ENCODE measurements around the gene PEAK1.
"Not testable (repeated sequence)": the region's sequence is repeated elsewhere in the genome, so short reads cannot be mapped to it uniquely, and the experiment has no call there.

PEAK1 gene

DNA sequence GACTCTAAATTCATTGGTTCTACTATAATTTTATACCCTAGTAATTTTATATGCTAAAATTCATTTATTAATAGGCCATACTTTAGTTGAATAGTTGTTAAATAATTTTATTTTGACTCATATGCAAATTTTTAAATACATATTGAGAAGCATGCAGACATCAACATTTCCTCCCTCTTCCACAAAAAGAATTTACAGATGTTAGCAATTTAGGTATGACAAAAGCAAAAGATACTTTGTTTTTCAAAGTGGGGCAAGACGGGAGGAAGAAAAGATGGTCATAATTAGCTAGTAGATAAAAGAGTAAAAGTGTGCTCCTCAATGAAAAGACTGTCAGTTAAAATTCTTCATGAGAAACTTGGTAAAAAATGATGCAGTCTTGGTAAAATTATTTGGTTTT lies 200.1 kb downstream of the PEAK1 start:
- no peak for DNase-seq

DNA sequence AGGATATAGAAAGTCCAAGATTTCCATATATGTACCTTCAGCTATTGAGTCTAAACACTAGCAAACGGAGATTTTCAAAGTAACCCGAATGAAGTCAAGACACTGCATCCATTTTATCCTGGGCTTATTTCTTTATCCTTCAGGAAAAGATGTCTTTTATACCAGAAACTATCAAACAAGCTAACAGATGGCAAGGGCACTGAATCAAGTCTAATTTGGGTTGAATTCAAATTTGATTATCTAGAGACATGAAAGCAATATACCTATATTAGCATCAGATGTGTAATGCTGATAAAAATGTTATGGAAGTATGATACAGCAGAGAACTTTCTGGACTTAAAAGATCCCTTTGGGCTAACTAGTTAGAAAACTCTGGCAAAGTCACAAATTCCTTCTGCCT lies 210.7 kb downstream of the PEAK1 start:
- no peak for DNase-seq

DNA sequence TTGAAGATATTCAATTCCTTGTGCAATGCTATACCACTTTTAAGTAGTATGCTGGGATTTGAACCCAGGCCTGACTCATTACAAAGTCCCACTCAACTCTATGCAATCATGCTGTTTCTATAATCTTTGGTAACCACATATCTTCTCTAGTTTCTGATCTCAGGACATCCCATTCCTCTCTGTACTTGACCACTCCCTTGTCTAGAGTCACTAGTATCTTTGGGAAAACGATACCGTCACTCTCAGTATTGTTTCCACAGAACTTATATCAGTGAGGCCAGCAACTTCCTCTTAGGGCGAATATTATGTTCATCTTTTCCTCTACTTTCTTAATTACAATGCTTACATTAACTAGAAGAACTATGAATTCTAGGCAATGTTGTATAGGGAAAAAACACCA lies 211.7 kb downstream of the PEAK1 start:
- DNase-seq: no peak

DNA sequence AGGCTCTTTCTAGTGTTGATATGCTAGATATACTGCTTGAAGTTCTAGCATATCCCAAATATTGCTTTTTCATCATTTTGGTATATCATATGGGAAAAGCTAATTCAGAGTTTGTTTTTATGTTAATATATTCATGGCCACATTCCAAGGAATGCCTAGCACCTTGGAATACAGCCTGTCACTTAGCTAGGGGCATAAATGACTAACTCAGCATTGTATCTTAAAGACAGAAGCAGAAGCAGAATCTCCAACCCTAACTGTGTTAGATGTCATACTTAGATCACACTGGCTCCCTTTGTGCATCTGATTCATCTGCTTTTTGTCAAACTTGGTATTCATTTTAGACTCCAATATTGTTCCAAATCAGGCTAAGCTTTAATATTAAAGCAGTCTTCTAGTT lies 218.2 kb downstream of the PEAK1 start:
- DNase-seq: no peak

DNA sequence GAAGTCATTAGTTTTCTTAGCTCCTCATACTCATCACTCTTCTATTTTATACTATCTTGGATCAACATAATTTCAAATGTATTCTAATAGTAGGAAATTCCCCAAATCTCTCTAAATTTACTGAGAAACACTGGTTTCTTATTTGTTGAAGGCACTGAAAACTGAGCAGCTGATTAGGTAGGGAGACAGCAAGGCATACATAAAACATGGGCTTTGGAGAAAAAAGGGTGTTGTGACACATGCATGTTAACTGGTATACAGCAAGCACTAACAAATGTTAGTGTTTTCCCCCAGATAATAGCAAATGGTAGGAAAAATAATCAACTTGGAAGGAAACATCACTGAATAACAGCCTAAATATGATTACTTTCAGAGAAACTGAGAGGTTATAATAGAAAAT lies 223.5 kb downstream of the PEAK1 start:
- DNase-seq: no peak

DNA sequence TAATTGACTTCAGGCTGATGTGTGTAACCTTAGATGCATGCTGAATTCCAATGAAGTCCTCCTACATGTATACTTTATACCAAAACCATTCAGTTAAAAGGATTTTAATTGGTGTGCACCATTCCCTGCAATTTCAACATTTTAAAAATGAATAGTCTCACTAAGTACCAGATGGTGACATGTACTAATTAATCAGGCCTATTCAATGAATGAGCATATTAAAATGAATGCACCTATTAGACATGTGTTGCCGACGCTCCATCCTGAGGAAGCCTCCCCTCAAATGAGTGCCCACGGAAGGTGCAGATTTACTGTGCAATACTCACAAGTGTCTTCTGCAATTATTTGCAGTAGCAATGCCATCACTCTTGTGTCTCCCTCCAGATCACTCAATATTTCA lies 224.3 kb downstream of the PEAK1 start:
- no peak for DNase-seq

DNA sequence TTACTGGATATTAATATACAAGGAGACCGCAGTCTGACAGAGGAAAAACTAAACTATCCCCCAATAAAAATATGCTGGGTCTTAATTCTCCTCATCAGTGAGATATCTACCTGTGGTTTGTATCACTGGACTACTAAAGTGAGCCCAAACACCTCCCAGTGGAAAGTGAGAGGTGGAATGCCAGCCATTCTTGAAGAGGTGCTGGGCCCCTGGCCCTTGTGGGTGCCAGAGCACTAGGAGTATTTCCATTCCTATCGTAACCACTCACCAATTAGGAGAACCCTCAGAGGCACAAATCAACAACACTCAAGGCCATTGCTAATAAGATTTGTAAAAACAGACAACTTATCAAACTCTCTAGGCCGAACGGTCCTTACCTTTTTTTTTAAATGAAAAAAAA lies 227.5 kb downstream of the PEAK1 start:
- DNase-seq: no peak

DNA sequence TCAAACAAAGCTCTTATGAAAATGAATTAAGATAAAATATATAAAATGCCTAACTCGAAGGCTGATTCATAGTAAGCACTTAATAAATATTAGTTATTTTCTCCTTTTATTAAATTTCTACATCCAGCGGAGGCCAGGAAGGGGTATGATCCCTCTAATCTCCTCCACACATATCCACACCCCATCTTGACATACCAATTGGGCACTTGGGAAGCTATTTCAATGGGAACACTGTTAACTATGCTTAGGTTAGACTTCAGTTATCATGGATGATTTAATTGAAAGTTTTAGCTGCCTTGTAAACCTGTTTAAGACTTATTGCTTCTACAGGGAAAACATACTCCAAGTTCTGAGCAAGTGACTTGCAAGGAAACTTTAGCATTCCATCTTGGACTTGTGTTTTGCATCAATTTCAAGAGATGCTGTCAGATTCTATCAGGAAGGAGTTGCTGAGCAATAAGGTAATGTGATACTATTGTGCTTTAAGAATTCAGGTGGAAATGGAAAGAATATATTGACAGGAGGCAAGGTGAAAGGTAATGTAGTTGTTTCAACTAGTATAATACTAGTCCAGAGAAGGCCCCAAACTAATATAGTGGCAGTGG lies 228.6 kb downstream of the PEAK1 start:
- no peak for DNase-seq

DNA sequence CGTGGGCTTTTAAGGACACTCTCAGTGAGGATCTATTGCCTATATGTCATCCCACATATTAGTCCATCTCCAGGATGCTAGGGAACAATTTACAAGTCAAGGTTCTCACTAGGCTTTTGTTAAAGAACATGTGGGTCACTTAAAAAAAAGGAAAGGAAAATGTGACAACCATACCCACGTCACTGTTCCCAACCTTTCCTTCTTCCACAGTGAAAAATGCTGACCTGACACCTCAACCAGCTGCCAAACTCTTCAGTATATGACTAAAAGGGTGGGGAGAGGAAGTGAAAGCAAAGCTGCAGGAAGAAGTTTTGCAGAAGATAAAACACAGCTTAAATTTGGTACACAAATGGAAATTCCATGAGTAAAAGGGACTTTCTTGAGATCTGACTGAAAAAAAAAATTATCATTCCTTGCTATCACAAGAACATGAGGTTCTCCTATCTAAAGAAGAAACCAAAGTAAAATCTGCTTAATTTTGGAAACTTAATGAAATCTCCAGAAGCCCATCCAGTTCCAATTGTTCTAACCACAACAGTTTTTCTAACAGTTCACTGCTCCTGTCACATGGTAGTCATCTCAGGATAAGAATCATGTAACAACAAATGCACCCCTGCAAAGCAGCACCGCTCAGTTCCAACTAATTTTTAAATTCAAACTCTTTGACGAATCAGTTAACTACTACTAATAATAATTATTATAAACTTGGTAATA lies 232.0 kb downstream of the PEAK1 start:
- DNase-seq: peak in 1 of 2 donors; percentile 23

DNA sequence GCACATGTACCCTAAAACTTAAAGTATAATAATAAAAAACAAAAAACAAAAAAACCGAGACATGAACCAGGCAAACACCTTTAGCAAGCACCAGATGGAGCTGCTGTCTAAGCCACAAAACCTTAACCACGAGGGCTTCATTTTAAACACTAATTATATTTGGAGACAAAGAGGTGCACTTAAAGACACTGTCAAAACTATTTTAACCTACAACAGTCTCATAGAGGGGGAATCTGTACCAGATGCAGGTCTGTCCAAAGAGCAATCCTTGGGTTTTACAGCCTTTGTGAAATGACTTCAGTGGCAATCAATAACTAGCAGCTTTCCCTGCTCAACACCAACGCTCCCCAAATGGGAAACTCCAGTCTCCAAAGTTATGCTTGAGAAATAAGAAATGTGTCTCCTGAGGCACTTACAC lies 233.3 kb downstream of the PEAK1 start:
- DNase-seq: no peak

DNA sequence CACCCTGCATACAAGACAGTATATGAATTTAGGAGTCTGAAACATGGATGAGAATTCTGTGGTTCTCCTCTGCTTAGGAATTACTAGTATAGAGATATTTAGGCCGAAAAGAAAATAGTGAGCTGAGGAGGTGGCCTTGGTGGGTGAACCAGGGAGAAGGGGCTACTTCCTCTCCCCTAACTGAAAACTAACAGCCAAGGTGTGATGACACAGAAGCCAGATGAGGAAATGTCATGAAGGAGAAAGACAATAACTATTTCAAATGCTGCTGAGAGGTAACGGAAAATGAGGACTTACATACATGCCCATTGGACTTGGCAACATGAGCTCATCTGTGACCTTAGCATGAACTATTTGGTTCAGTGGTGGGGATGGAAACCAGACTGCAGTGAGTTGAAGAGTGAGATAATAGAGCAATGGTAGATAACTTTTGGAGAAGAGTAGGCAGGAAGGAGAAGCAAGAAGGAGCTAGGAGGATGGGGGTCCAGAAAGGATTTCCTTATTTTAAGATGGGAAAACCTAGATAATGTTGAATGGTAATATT lies 234.6 kb downstream of the PEAK1 start:
- no peak for DNase-seq

DNA sequence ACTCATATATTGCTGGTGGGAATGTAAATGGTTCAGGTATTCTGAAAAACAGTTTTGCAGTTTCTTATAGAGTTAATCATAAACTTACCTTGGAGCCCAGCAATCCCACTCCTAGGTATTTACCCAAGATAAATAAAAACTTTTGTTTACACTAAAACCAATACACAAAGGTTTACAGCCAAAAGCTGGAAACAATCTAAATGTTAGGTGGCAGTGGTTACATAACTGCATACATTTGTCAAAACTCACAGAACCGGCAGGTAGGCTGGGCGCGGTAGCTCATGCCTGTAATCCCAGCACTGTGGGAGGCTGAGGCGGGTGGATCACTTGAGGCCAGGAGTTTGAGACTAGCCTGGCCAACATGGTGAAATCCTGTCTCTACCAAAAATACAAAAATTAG lies 235.6 kb downstream of the PEAK1 start:
- not testable (repeated sequence) for DNase-seq

DNA sequence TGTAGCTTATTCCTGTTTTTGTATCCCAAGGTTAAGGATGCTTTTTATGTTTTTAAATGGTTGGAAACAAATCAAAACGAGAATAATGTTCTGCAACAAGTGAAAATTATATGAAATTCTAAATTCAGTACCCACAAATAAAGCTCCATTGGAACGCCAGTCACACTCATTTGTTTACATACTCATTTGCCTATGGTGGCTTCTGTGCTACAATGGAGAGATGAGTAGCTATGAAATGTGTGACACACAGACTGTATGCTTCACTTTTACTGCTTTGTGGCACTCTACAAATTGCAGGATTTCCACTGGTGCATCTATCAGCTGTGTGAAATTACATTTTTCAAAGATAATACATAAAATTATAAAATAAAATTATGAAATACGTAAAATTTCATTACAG lies 236.8 kb downstream of the PEAK1 start:
- no peak for DNase-seq

DNA sequence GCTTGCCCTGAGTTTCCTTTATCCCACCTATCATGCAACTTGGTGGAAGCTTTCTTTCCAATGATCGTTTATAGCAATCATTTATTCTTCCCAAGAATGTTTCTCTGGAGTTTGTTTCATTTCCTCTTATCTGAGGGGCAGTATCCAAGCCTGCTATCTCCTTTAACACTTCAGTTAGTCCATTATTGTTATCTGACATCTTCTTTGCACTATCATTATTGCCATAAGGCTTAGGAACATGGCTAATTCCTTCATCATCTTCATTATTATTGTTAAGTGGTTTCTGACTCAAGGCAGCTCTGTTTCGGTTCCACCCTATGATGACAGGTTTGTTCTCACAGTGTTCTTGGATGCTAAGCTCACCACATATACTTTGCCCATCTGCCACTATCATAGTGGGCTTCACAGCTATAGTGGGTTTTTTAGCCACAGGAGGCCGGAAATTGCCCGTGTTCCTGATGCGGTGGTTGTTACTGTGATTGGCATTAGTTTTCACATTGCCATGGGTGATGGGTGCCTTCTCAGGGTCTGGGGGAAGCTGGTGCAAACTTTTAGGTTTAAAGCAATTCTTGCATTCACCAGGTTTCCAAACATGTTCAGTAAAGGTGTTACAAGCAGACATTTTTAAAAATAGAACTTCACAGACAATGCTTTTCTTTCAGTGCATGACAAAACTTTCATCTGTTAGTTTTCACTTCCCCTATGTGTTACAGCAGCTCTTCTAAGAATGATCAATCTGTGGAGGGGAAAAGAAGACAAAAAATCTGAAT lies 238.4 kb downstream of the PEAK1 start:
- DNase-seq: no peak

DNA sequence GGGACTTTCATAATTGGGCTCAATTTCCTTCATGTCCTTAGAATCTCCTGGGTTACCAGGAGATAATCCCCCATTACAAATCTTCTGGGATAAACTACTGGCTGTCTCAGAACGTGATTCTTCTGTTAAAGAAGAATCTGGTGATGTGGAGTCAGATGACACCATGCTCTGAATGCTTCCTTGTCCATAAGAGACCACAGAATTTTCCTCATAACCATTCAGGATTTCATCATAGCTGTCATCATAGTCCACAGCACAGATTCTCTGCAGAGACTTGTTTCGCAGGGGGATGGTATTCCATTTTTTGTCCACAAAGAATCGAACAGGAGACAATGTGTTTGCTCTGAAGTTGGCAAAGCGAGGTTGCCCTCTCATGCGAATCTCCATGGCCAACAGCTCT lies 239.1 kb downstream of the PEAK1 start:
- DNase-seq: no peak

DNA sequence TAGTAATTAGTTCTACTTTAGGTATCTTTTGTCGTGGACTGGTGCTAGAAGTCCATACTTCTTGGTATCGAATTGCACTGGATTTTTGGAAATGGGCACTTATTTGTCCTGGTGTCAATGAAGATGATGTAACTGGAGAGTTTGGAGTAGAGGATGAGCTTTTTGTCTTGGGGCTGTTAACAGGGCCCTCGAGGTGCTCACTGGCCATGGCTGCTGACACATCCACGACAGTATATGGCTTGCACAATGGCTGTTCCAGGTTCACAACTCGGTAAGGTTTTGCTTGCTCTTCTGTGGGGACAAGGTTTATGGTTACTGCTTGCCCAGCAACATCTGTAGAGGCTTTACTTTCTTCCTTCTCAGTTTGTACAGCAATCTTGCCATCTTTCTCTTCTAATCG lies 239.6 kb downstream of the PEAK1 start:
- no peak for DNase-seq

DNA sequence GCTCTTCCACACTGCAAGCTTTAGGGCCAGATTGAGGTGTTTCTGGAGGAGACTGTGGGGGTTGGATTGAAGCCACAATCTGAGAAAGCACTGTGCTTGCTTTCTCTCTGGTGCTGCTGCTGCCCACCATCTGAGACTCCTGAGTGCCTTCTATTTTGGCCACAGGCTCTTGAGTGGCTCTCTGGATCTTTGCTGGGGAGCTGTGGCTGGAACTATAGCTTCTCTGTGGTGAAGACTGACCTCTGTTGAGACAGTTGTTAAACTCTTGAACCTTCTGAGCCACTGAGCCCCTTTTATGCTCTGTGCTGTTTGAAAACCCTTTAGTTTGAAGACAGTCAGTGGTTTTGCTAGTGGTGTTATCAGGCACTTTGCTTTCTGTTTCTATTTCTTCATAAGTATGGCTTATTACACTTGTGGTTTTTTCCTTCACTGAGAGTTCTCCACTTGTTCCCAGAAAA lies 240.3 kb downstream of the PEAK1 start:
- no peak for DNase-seq

DNA sequence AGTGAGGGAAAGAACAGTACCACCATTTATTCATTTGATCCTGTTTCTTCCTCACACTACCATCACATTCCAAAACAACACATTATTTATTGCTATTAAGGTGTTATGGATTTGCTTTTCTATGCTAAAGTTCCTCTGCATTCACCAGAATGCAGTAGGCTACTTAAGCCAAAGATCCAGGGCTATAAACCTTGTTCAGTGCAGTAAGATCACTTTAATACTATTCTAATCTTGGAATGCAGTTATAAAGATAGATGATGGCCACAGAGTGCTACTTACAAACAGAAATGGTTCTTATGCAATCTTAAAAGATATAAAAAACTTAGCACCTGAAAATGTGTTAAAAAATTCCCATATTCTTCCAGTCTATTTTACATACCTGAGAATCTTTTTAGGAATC lies 241.5 kb downstream of the PEAK1 start:
- DNase-seq: no peak

DNA sequence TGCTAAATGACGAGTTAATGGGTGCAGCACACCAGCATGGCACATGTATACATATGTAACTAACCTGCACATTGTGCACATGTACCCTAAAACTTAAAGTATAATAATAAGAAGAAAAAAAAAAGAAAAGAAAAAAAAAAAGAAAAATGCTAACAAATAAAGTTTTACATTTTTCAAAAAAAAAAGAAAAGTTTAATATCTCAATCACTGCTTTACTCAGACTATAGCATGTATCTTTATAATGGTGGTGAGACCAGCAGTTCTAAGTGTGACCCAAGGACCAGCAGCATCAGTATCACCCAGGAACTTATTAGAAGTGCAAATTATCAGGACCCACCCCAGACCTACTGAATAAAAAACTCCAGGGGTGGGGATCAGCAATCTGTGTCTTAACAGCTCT lies 243.8 kb downstream of the PEAK1 start:
- not testable (repeated sequence) for DNase-seq

DNA sequence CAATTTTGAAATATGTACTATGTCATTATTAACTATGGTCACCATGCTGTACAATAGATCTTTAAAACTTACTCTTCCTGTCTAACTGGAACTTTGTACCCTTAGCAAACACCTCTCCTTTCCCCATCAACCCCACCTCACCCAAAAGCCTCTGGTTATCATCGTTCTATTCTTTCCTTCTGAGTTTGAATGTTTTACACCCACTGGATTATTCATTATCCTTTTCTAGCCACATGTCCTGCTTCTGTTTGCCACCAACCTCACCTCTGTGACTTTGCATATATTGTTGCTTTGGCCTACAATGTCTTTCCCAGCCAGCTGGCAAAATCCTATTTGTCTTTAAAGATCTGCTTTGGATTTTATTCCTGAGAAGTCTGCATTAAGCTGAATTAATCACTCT lies 246.4 kb downstream of the PEAK1 start:
- DNase-seq: no peak

DNA sequence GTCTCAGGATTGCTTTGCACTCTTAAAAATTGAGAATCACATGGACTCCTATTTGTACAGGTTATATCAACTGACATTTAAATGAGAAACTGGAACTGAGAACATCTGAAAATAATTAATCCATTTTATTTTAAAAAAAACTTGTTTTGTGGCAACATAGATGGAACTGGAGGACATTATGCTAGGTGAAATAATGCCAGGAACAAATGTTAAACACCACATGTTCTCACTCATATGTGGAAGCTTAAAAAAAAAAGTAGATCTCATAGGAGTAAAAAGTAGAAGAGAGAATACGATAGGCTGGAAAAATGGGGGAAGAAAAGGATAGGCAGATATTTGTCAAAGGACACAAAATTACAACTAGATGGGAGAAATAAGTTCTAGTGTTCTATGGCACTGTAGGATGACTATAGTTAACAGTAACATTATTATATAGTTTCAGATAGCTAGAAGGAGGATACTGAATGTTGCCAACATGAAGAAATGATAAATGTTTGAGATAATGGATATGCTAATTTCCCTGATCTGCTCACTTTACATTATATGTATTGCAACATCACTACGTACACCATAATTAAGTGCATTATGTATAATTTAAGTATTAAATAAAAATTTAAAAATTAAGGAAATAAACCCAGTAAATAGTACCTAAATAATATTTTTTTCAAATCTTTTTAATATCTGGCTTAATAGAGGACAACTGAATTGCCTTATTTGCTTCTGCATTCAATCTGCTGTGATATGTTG lies 248.5 kb downstream of the PEAK1 start:
- DNase-seq: no peak

DNA sequence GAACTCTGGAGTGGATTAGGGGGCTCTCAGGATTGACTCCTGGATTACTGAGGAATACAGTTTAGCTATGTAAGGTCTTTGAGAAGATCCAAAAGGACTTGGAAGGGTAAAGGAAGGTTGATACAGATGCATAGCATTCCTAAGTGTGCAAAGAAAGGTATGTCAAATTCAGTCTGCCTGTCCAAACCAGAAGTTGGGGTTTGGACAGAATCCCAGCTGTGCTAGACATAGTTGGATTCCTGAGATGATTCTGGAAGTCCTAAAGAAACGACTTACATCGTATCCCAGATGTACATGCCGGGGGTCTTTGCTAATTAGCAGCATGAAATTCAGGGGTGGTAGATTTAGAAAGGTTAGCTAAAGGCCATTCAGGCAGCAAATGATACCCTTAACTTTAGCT lies 251.3 kb downstream of the PEAK1 start:
- no peak for DNase-seq

DNA sequence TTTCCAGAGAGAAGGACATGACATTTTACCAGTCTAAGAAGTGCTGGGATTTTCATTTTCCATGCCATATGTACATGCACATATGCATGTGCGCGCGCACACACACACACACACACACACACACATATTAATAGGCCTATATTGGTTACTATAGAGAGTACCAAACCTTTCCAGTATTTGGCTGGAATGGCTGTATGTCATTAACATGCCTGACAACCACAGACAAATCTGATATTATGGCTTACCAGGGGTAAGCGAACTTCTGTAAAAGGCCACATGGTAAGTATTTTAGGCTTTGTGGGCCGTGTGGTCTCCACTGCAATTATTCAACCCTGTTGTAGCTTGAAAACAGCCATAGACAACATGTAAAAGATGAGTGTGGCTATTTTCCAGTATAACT lies 251.8 kb downstream of the PEAK1 start:
- no peak for DNase-seq
